BE2C (cell line): ENCODE results near the gene RAB40AL.

Source experiments
- DNase-seq: peaks from one replicate; pipeline ENCODE4 v3.0.0-alpha.2; 2020
- H3K27me3 ChIP-seq: fragments of 250-450 bp; sonication (Bioruptor Pico); 2 replicates; pipeline ENCODE4 v1.5.1; 2020; ENCODE audit warnings: mild to moderate bottlenecking
- H3K36me3 ChIP-seq: fragments of 250-450 bp; sonication (Bioruptor Pico); 2 replicates; pipeline ENCODE4 v1.5.1; 2020; ENCODE audit warnings: mild to moderate bottlenecking
- H3K4me1 ChIP-seq: fragments of 250-450 bp; sonication (Bioruptor Pico); 2 replicates; pipeline ENCODE4 v1.5.1; 2020
- H3K4me3 ChIP-seq: 2 replicates; pipeline ENCODE4 v1.5.1; 2011; ENCODE audit warnings: low read depth, low read length
- H3K9me3 ChIP-seq: fragments of 250-450 bp; sonication (Bioruptor Pico); 2 replicates; pipeline ENCODE4 v1.5.1; 2020
- CTCF ChIP-seq: IDR thresholded peaks from 2 replicates; pipeline ENCODE4 v1.5.1; 2012; ENCODE audit warnings: mild to moderate bottlenecking, low read depth, low read length

RAB40AL gene

GRCh38 chrX:102976793-102977495 lies 39.9 kb downstream of the RAB40AL start:
- TF ChIP-seq CTCF = no peak
- H3K36me3 ChIP-seq = no peaks in the 10 kb centered on the region
- H3K4me1 ChIP-seq = no peaks in the 10 kb centered on the region
- H3K9me3 ChIP-seq = no peaks in the 10 kb centered on the region
- no peak overlapping the region for H3K4me3 ChIP-seq
- no peaks in the 10 kb centered on the region for H3K27me3 ChIP-seq
- no peak for DNase-seq

- Histone ChIP-seq H3K27me3 (no peaks in the 10 kb centered on the region), H3K4me3 (no peak overlapping the region), H3K9me3 (no peaks in the 10 kb centered on the region), H3K36me3 (no peaks in the 10 kb centered on the region), H3K4me1 (no peaks in the 10 kb centered on the region)
- DNase-seq = no peak
- TF ChIP-seq CTCF = no peak
Observed at GRCh38 chrX:102978594-102978993, 41.5 kb downstream of the RAB40AL start.

GRCh38 chrX:102979536-102979935 lies 42.5 kb downstream of the RAB40AL start:
- H3K4me1 ChIP-seq = no peaks in the 10 kb centered on the region
- no peak for TF ChIP-seq CTCF
- no peaks in the 10 kb centered on the region for H3K9me3 ChIP-seq
- H3K4me3 ChIP-seq = no peak overlapping the region
- DNase-seq = no peak
- no peaks in the 10 kb centered on the region for H3K36me3 ChIP-seq
- no peaks in the 10 kb centered on the region for H3K27me3 ChIP-seq

- Histone ChIP-seq H3K27me3 (no peaks in the 10 kb centered on the region), H3K36me3 (no peaks in the 10 kb centered on the region), H3K4me3 (no peak overlapping the region), H3K4me1 (no peaks in the 10 kb centered on the region), H3K9me3 (no peaks in the 10 kb centered on the region)
- TF ChIP-seq CTCF = no peak
- DNase-seq = no peak
Observed at GRCh38 chrX:102983205-102983604, 46.1 kb downstream of the RAB40AL start.

GRCh38 chrX:102985192-102985591 lies 48.1 kb downstream of the RAB40AL start:
- H3K4me1 ChIP-seq = no peaks in the 10 kb centered on the region
- no peak overlapping the region for H3K4me3 ChIP-seq
- H3K27me3 ChIP-seq = no peaks in the 10 kb centered on the region
- DNase-seq = no peak
- H3K36me3 ChIP-seq = no peaks in the 10 kb centered on the region
- no peak for TF ChIP-seq CTCF
- no peaks in the 10 kb centered on the region for H3K9me3 ChIP-seq
